ENCODE data around the gene SNX18.

- TF ChIP-seq NFIC (IDR thresholded peaks at IDR 0.05) (no peak), TAF1 (IDR thresholded peaks at IDR 0.05; ENCODE audit: low read depth) (no peak), TEAD4 (IDR thresholded peaks at IDR 0.05) (no peak), YY1 (IDR thresholded peaks at IDR 0.05; ENCODE audit: low read depth) (no peak), MAX (IDR thresholded peaks at IDR 0.05) (no peak), EP300 (IDR thresholded peaks at IDR 0.05; ENCODE audit: borderline replicate concordance) (no peak), CEBPB (IDR thresholded peaks at IDR 0.05) (no peak), RAD21 (IDR thresholded peaks at IDR 0.05; ENCODE audit: low read depth) (no peak), CREB1 (IDR thresholded peaks at IDR 0.05; ENCODE audit: low read depth) (no peak), TCF12 (IDR thresholded peaks at IDR 0.05; ENCODE audit: low read depth) (no peak), FOXM1 (IDR thresholded peaks at IDR 0.05; ENCODE audit: borderline replicate concordance, low read depth) (no peak), EGR1 (IDR thresholded peaks at IDR 0.05) (no peak), REST (IDR thresholded peaks at IDR 0.05; ENCODE audit: low read depth) (no peak), ZBTB7A (IDR thresholded peaks at IDR 0.05; ENCODE audit: low read depth) (no peak)
Measured at GRCh38 chr5:54520438-54520846, 2.9 kb downstream of the SNX18 start.

Data from Ishikawa (cell line).